Mesenchymal stem cell (in vitro differentiated cells and primary cell): ENCODE results near the gene HOXB3.
A peak's percentile ranks its signal among the peaks of the same experiment; 100 is the strongest.

Source experiments
- DNase-seq: peaks from one replicate; pipeline ENCODE4 v3.0.0-alpha.2; 2013
- H2AFZ ChIP-seq: one replicate; pipeline ENCODE4 v1.6.1; 2013; ENCODE audit warnings: low read depth, mild to moderate bottlenecking, control low read depth, inconsistent platforms, low read length, moderate library complexity
- H2AK5ac ChIP-seq: 2 replicates; pipeline ENCODE4 v1.6.1; 2013; ENCODE audit warnings: low read length, moderate library complexity, mild to moderate bottlenecking, inconsistent platforms; ENCODE audit not compliant: severe bottlenecking
- H2BK120ac ChIP-seq: one replicate; pipeline ENCODE4 v1.6.1; 2013; ENCODE audit warnings: low read depth, mild to moderate bottlenecking, inconsistent platforms, low read length, moderate library complexity
- H2BK12ac ChIP-seq, 2 experiments: one replicate each; pipeline ENCODE4 v1.6.1; 2013; ENCODE audit warnings: inconsistent platforms in 2 of 2, low read length in 2 of 2, mild to moderate bottlenecking in 2 of 2, moderate library complexity in 2 of 2, control low read depth in 1 of 2
- H2BK15ac ChIP-seq: one replicate; pipeline ENCODE4 v1.6.1; 2013; ENCODE audit warnings: mild to moderate bottlenecking, low read depth, inconsistent platforms; ENCODE audit not compliant: poor library complexity, severe bottlenecking
- H2BK5ac ChIP-seq: 2 replicates; pipeline ENCODE4 v1.6.1; 2013; ENCODE audit warnings: low read depth, mild to moderate bottlenecking, low read length, control low read depth, inconsistent platforms; ENCODE audit not compliant: poor library complexity, severe bottlenecking
- H3K14ac ChIP-seq, 2 experiments: one replicate each; pipeline ENCODE4 v1.6.1; 2013; ENCODE audit warnings: inconsistent platforms in 2 of 2, low read length in 2 of 2, control low read depth in 1 of 2, mild to moderate bottlenecking in 1 of 2, moderate library complexity in 1 of 2
- H3K18ac ChIP-seq, 2 experiments: one replicate each; pipeline ENCODE4 v1.6.1; 2013; ENCODE audit warnings: inconsistent platforms in 2 of 2, low read length in 2 of 2, control low read depth in 1 of 2, low read depth in 1 of 2, mild to moderate bottlenecking in 1 of 2
- H3K23ac ChIP-seq, 2 experiments: one replicate each; pipeline ENCODE4 v1.6.1; 2013; ENCODE audit warnings: inconsistent platforms in 2 of 2, low read length in 2 of 2, mild to moderate bottlenecking in 2 of 2, moderate library complexity in 2 of 2, control low read depth in 1 of 2
- H3K27ac ChIP-seq: 2 replicates; pipeline ENCODE4 v1.5.1; 2013; ENCODE audit warnings: mild to moderate bottlenecking, moderate library complexity, low read length, control low read depth, inconsistent platforms; ENCODE audit not compliant: poor library complexity, severe bottlenecking
- H3K27me3 ChIP-seq, 2 experiments: 2 replicates each; pipeline versions ENCODE4 v1.6.1 to v1.7.0; 2013; ENCODE audit warnings: low read length in 2 of 2, mild to moderate bottlenecking in 2 of 2, moderate library complexity in 2 of 2, control low read depth in 1 of 2, inconsistent platforms in 1 of 2; ENCODE audit not compliant: control insufficient read depth in 1 of 2, insufficient read depth in 1 of 2
- H3K36me3 ChIP-seq, 2 experiments: 2 replicates each; pipeline versions ENCODE4 v1.6.1 to v1.7.0; 2013; ENCODE audit warnings: low read length in 2 of 2, control low read depth in 1 of 2, inconsistent platforms in 1 of 2, low read depth in 1 of 2, mild to moderate bottlenecking in 1 of 2; ENCODE audit not compliant: insufficient read depth in 2 of 2, control insufficient read depth in 1 of 2
- H3K4ac ChIP-seq, 2 experiments: one replicate each; pipeline ENCODE4 v1.6.1; 2013; ENCODE audit warnings: inconsistent platforms in 2 of 2, low read length in 2 of 2, mild to moderate bottlenecking in 2 of 2, moderate library complexity in 2 of 2, control low read depth in 1 of 2, low read depth in 1 of 2
- H3K4me1 ChIP-seq: 2 replicates; pipeline ENCODE4 v1.6.1; 2013; ENCODE audit warnings: low read depth, low read length, control low read depth; ENCODE audit not compliant: control insufficient read depth, insufficient read depth
- H3K4me2 ChIP-seq: 2 replicates; pipeline ENCODE4 v1.6.1; 2013; ENCODE audit warnings: low read length, mild to moderate bottlenecking, inconsistent platforms; ENCODE audit not compliant: poor library complexity, severe bottlenecking
- H3K4me3 ChIP-seq, 2 experiments: 2 replicates each; pipeline versions ENCODE4 v1.5.1 to v1.7.0; 2013; ENCODE audit warnings: low read length in 2 of 2, mild to moderate bottlenecking in 2 of 2, control low read depth in 1 of 2, low read depth in 1 of 2; ENCODE audit not compliant: insufficient read depth in 1 of 2
- H3K79me1 ChIP-seq: replicated peaks from 2 replicates; pipeline ENCODE4 v1.6.1; 2013; ENCODE audit warnings: mild to moderate bottlenecking, control low read depth, low read length, inconsistent platforms; ENCODE audit not compliant: poor library complexity, severe bottlenecking
- H3K9ac ChIP-seq: 2 replicates; pipeline ENCODE4 v1.7.0; 2013; ENCODE audit warnings: mild to moderate bottlenecking, low read length, moderate library complexity
- H3K9me3 ChIP-seq: 2 replicates; pipeline ENCODE4 v1.7.0; 2013; ENCODE audit warnings: mild to moderate bottlenecking, low read length; ENCODE audit not compliant: control insufficient read depth
- H4K8ac ChIP-seq: one replicate; pipeline ENCODE4 v1.6.1; 2013; ENCODE audit warnings: inconsistent platforms, mild to moderate bottlenecking, low read length, moderate library complexity
- H4K91ac ChIP-seq: one replicate; pipeline ENCODE4 v1.6.1; 2013; ENCODE audit warnings: mild to moderate bottlenecking, low read length, inconsistent platforms
- WGBS: methylation state at CpG from one replicate; pipeline ENCODE4 v1.1.7; 2013; ENCODE audit warnings: mixed read lengths; 5-methylcytosine and 5-hydroxymethylcytosine counted together

The HOXB3 gene

GRCh38 chr17:48606892-48607614, 17.0 kb upstream of the HOXB3 start:
- Histone ChIP-seq H4K91ac (peak overlapping the region; percentile 35), H4K8ac (peak overlapping the region; percentile 36), H3K27ac (no peak overlapping the region), H2BK15ac (no peak overlapping the region), H3K23ac (peak overlapping the region in 1 of 2 experiments; percentile 34), H2BK120ac (peak overlapping the region; percentile 39), H2BK5ac (no peak overlapping the region), H3K14ac (peak overlapping the region in 1 of 2 experiments; percentile 79), H2AFZ (no peak overlapping the region), H3K27me3 (peaks cover 0 to 7% of the 10 kb centered on the region in 2 experiments), H3K9ac (peak overlapping the region; percentile 96), H3K4me2 (no peak overlapping the region), H2BK12ac (peak overlapping the region in 1 of 2 experiments; percentile 83), H2AK5ac (no peak overlapping the region), H3K4me1 (peaks cover 20% of the 10 kb centered on the region), H3K79me1 (peaks cover 14% of the 10 kb centered on the region), H3K36me3 (peaks cover 5 to 13% of the 10 kb centered on the region in 2 experiments), H3K18ac (peak overlapping the region; percentile 89 to 97), H3K4ac (peak overlapping the region in 1 of 2 experiments; percentile 95), H3K9me3 (no peaks in the 10 kb centered on the region), H3K4me3 (peak overlapping the region in 1 of 2 experiments; percentile 23)
- peak; percentile 21 for DNase-seq
- 36% methylated on average over 8 of the region's 9 CpGs for whole genome bisulfite sequencing

GRCh38 chr17:48605991-48606891, 16.2 kb upstream of the HOXB3 start:
- peak; percentile 92 for DNase-seq
- Histone ChIP-seq H4K8ac (peak overlapping the region; percentile 66), H3K9me3 (no peaks in the 10 kb centered on the region), H3K79me1 (peaks cover 14% of the 10 kb centered on the region), H3K4ac (peak overlapping the region; percentile 47 to 95), H2BK15ac (peak overlapping the region; percentile 60), H3K4me3 (peak overlapping the region in 1 of 2 experiments; percentile 23), H2BK12ac (peak overlapping the region; percentile 34 to 73), H3K18ac (peak overlapping the region; percentile 89 to 97), H4K91ac (peak overlapping the region; percentile 70), H2BK120ac (peak overlapping the region; percentile 96), H2AFZ (no peak overlapping the region), H3K9ac (peak overlapping the region; percentile 96), H3K27ac (no peak overlapping the region), H3K36me3 (peaks cover 5 to 13% of the 10 kb centered on the region in 2 experiments), H3K23ac (peak overlapping the region in 1 of 2 experiments; percentile 34), H2BK5ac (no peak overlapping the region), H2AK5ac (no peak overlapping the region), H3K14ac (peak overlapping the region; percentile 51 to 82), H3K4me2 (no peak overlapping the region), H3K27me3 (peaks cover 0 to 7% of the 10 kb centered on the region in 2 experiments), H3K4me1 (peaks cover 20% of the 10 kb centered on the region)
- WGBS = 12% methylated on average over 30 of the region's 41 CpGs

GRCh38 chr17:48605409-48605919, 15.4 kb upstream of the HOXB3 start:
- Histone ChIP-seq H3K9ac (peak overlapping the region; percentile 96), H2BK12ac (peak overlapping the region in 1 of 2 experiments; percentile 98), H3K23ac (peak overlapping the region in 1 of 2 experiments; percentile 55), H2BK120ac (no peak overlapping the region), H4K91ac (peak overlapping the region; percentile 45), H3K14ac (peak overlapping the region in 1 of 2 experiments; percentile 85), H2AFZ (no peak overlapping the region), H2AK5ac (peak overlapping the region; percentile 84), H4K8ac (no peak overlapping the region), H3K27me3 (peaks cover 0 to 7% of the 10 kb centered on the region in 2 experiments), H3K79me1 (peaks cover 14% of the 10 kb centered on the region), H2BK5ac (peak overlapping the region; percentile 47), H3K4me1 (peaks cover 24% of the 10 kb centered on the region), H3K27ac (peak overlapping the region; percentile 95), H3K18ac (peak overlapping the region; percentile 65 to 94), H3K4me3 (peak overlapping the region in 1 of 2 experiments; percentile 92), H3K36me3 (peaks cover 5 to 13% of the 10 kb centered on the region in 2 experiments), H2BK15ac (no peak overlapping the region), H3K9me3 (no peaks in the 10 kb centered on the region), H3K4me2 (peak overlapping the region; percentile 65), H3K4ac (peak overlapping the region; percentile 16 to 99)
- WGBS = 2% methylated on average over 10 of the region's 10 CpGs
- no peak for DNase-seq
